ENCODE measurements around the gene IL18RAP. TPM values are rescaled to one million over a fixed set of nuclear protein-coding genes. Genes with fewer than 3 reads are reported as not detected.

The IL18RAP gene
- total RNA-seq, 1 experiment from 2014 or later, result not detected

GRCh38 chr2:102484310-102485061 lies 61.5 kb downstream of the IL18RAP start:
- Histone ChIP-seq H3K14ac (ENCODE audit: insufficient read depth, low read length) (no peak overlapping the region), H3K23ac (ENCODE audit: insufficient read length, low read depth, low read length) (no peak overlapping the region), H2AK5ac (ENCODE audit: insufficient read length, low read length) (no peak overlapping the region), H3K56ac (ENCODE audit: insufficient read length, low read depth, low read length) (no peak overlapping the region), H3K4me2 (ENCODE audit: insufficient read depth, insufficient read length, low read length) (no peak overlapping the region), H2BK15ac (ENCODE audit: low read depth, low read length) (no peak overlapping the region), H2BK20ac (ENCODE audit: low read depth, low read length, poor library complexity, severe bottlenecking) (no peak overlapping the region), H3K9me3 (ENCODE audit: control insufficient read depth, low read depth, low read length) (no peaks in the 10 kb centered on the region), H3K79me2 (ENCODE audit: insufficient read depth, low read length) (no peaks in the 10 kb centered on the region), H3K18ac (ENCODE audit: insufficient read length, low read depth, low read length) (no peak overlapping the region), H3K9ac (ENCODE audit: extremely low read depth, insufficient read length, low read length) (no peak overlapping the region), H3K27me3 (ENCODE audit: insufficient read depth, low read length) (no peaks in the 10 kb centered on the region), H2AFZ (ENCODE audit: low read length) (no peak overlapping the region), H2BK120ac (ENCODE audit: low read depth, low read length, poor library complexity, severe bottlenecking) (no peak overlapping the region), H4K91ac (ENCODE audit: insufficient read length, low read depth, low read length) (no peak overlapping the region), H4K20me1 (ENCODE audit: control insufficient read depth, insufficient read depth, insufficient read length) (no peaks in the 10 kb centered on the region), H3K4me1 (ENCODE audit: insufficient read depth, low read length) (peaks cover 5% of the 10 kb centered on the region; the same call in 1 of the 2 replicates), H3K27ac (ENCODE audit: insufficient read length, low read depth, low read length) (no peak overlapping the region), H4K8ac (replicated peaks; ENCODE audit: insufficient read length, low read depth, low read length) (no peak overlapping the region), H2BK5ac (ENCODE audit: insufficient read length, low read length) (no peak overlapping the region), H3K79me1 (ENCODE audit: insufficient read depth, low read depth, low read length, poor library complexity, severe bottlenecking) (no peaks in the 10 kb centered on the region), H3K4ac (ENCODE audit: low read depth, low read length) (no peak overlapping the region), H3K23me2 (ENCODE audit: insufficient read length, low read depth, low read length, poor library complexity, severe bottlenecking) (no peaks in the 10 kb centered on the region), H4K5ac (ENCODE audit: insufficient read length, low read depth, low read length) (no peak overlapping the region), H2BK12ac (ENCODE audit: insufficient read length, low read depth, low read length) (no peak overlapping the region), H3T11ph (ENCODE audit: low read length) (no peak overlapping the region)
- no peaks in the 10 kb centered on the region for H3K9me3 Mint-ChIP-seq
- no peak for TF ChIP-seq CTCF (conservative IDR thresholded peaks at IDR 0.05)
- no peak overlapping the region for H3K27ac Mint-ChIP-seq
- no peaks in the 10 kb centered on the region for H3K36me3 Mint-ChIP-seq (ENCODE audit: insufficient read depth in 1 of 3, low read depth in 3 of 3)
- no peak for DNase-seq
- H3K4me1 Mint-ChIP-seq, result peaks cover 14 to 19% of the 10 kb centered on the region in 2 experiments
- H3K4me3 Mint-ChIP-seq, result no peak overlapping the region; a peak in 1 of 5 replicates
- peaks cover 3% of the 10 kb centered on the region; the same call in 1 of the 2 replicates for H3K27me3 Mint-ChIP-seq (ENCODE audit: low read depth)
- WGBS (ENCODE audit: extremely low coverage, insufficient read length, low lambda C conversion rate), result no CpG with 5 or more reads among the region's 6 CpGs
